Measurements from ENCODE around the gene SEMA3B.

DNA sequence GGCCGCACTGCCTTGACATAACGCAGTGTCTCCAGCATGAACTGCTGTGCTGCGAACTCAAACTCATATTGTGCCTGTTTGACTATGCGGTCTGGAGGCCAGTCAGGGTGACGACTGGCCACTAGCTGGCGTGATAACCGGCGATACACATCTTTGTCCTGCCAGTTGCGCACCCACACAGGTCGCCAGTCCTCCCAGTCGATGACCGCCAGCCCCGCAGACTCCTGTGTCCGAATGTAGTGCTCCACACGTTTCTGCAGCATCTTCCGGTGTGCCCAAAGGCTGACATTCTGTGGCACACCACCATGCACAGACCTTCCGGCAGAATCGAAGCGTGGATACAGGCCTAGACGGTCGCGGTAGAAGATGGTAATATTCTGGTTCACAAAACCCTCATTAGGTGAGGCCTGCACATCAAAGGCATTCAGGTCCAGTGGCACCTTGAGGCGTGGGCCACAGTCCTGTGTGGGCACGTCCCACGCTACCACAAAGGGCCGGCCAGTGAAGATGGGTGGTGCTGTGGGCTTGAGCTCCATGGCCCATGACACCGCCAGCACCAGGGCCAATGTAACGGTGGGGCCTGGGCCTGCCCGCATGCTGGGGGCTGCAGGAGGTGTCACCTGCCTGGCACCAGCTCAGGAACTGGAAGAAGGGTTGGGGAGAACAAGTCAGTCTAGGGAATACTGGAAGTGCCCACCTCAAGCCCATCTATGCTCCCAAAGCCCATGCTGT is 51.1 kb downstream of the SEMA3B start:
- TF ChIP-seq, protein P1, sequence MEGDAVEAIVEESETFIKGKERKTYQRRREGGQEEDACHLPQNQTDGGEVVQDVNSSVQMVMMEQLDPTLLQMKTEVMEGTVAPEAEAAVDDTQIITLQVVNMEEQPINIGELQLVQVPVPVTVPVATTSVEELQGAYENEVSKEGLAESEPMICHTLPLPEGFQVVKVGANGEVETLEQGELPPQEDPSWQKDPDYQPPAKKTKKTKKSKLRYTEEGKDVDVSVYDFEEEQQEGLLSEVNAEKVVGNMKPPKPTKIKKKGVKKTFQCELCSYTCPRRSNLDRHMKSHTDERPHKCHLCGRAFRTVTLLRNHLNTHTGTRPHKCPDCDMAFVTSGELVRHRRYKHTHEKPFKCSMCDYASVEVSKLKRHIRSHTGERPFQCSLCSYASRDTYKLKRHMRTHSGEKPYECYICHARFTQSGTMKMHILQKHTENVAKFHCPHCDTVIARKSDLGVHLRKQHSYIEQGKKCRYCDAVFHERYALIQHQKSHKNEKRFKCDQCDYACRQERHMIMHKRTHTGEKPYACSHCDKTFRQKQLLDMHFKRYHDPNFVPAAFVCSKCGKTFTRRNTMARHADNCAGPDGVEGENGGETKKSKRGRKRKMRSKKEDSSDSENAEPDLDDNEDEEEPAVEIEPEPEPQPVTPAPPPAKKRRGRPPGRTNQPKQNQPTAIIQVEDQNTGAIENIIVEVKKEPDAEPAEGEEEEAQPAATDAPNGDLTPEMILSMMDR (conservative IDR thresholded peaks at IDR 0.05; ENCODE audit: low read length): no peak
- TF ChIP-seq EZH2phosphoT487 (IDR thresholded peaks at IDR 0.05; ENCODE audit: borderline replicate concordance, low read depth, low read length): no peak
